22Rv1 (cell line): ENCODE measurements around the gene LGALS13.
A peak's percentile ranks its signal among the peaks of the same experiment; 100 is the strongest.

Experiments used
- H3K27ac ChIP-seq: fragments of 450-650 bp; 2 replicates; pipeline ENCODE4 v1.5.1; 2017
- ZFX ChIP-seq: fragments of 450-650 bp; IDR thresholded peaks from 2 replicates; pipeline ENCODE4 v1.6.1; 2017; ENCODE audit warnings: antibody characterized with exemption, borderline replicate concordance
- TF ChIP-seq, protein P1 (sequence below): fragments of 450-650 bp; IDR thresholded peaks from 2 replicates; pipeline ENCODE4 v1.5.1; 2017; ENCODE audit warnings: mild to moderate bottlenecking

Gene LGALS13

DNA sequence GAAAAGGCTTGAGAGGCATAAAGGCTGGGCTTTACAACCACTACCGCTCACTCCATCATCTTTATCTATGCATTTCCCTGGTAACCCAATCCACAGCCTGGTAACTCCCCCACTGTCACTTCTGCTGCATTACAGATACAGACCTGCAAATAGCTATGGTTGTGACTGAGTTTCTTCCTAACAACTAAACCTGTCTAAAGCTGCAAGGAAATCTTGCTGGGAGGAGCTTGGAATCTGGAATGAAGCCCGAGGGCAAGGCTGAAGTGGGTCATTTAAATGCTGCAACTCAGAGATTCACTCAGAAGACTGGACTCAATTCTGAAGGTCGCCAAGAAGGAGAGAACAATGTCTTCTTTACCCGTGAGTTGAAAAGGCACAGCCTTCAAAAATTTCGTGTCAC is at the start of gene LGALS13:
Gene LGALS13, plus strand, starts transcription at position 301 of the 400 bp plus-strand sequence. Its CDS starts 45 bp downstream, at position 346.
- TF ChIP-seq, protein P1, sequence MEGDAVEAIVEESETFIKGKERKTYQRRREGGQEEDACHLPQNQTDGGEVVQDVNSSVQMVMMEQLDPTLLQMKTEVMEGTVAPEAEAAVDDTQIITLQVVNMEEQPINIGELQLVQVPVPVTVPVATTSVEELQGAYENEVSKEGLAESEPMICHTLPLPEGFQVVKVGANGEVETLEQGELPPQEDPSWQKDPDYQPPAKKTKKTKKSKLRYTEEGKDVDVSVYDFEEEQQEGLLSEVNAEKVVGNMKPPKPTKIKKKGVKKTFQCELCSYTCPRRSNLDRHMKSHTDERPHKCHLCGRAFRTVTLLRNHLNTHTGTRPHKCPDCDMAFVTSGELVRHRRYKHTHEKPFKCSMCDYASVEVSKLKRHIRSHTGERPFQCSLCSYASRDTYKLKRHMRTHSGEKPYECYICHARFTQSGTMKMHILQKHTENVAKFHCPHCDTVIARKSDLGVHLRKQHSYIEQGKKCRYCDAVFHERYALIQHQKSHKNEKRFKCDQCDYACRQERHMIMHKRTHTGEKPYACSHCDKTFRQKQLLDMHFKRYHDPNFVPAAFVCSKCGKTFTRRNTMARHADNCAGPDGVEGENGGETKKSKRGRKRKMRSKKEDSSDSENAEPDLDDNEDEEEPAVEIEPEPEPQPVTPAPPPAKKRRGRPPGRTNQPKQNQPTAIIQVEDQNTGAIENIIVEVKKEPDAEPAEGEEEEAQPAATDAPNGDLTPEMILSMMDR: no peak
- TF ChIP-seq ZFX: no peak
- H3K27ac ChIP-seq: no peak within 1 kb of the TSS

DNA sequence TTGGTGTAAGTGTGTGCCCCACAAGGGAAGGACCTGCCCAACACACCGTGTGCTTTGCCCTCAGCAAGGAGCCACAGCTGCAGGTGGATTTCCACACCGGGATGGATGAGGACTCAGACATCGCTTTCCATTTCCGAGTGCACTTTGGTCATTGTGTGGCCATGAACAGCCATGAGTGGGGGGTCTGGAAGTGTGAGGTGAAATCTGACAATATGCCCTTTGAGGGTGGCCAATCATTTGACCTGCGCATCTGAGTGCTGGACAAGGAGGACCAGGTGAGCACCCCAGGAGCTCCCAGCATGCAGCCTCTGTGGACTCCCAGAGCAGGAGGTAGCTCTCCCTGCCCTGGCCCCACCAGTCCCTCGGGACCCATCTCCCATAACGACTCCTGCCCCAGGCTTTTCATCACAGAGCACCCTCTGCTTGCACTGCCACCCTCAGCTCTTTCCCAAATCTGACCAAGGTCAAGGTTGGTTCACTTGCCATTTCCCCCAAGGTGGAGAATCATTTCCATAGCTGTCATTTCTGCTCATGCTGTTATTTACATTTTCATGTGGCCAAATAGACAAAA is 49.2 kb upstream of the LGALS13 start:
- no peak for TF ChIP-seq ZFX
- TF ChIP-seq, protein P1: no peak
- no peak overlapping the region for H3K27ac ChIP-seq

DNA sequence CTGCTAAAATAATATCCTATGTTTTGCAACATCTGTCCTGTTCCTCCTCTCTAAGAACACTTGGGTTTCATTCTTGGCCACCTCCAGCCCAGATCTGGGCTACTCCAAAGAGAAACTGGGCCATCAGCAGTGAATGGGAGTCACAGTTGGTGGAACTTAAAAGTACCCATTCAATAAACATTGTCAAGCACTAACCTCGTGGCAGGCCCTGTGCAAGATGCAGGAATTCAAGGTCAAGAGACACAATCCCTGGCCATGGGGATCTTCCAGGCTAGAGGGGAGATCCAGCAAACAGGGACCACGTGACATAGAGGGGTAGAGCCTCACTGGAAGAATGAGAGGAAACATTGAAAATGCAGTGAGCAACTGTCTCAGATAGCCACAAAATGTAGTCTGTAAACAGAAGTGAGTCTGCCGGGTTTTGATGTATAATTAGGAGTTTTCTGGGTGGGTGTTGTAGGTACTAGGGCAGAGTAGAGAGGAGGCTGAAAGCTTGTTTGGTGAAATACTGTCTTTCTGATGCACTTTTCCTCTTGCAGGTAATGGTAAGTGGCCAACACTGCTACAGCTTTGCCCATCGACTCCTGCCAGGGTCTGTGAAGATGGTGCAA is 47.5 kb upstream of the LGALS13 start:
- no peak for TF ChIP-seq ZFX
- TF ChIP-seq, protein P1: no peak
- no peak overlapping the region for H3K27ac ChIP-seq

- no peak for TF ChIP-seq ZFX
- TF ChIP-seq, protein P1: no peak
- no peak overlapping the region for H3K27ac ChIP-seq
Observed at GRCh38 chr19:39555883-39556282, 46.4 kb upstream of the LGALS13 start.

- TF ChIP-seq, protein P1: no peak
- no peak for TF ChIP-seq ZFX
- H3K27ac ChIP-seq: peak overlapping the region; percentile 67
Observed at GRCh38 chr19:39557811-39558623, 44.3 kb upstream of the LGALS13 start.

GRCh38 chr19:39558624-39559117 is 43.7 kb upstream of the LGALS13 start:
- TF ChIP-seq, protein P1: no peak
- TF ChIP-seq ZFX: no peak
- peak overlapping the region; percentile 67 for H3K27ac ChIP-seq

GRCh38 chr19:39563408-39563807 is 38.9 kb upstream of the LGALS13 start:
- TF ChIP-seq, protein P1: no peak
- no peak for TF ChIP-seq ZFX

More at GRCh38 chr19:39563408-39563807, 38.9 kb upstream of the LGALS13 start:
- no peak overlapping the region for H3K27ac ChIP-seq
